ENCODE measurements around the gene TIMM22.

- TF ChIP-seq CTCF (conservative IDR thresholded peaks at IDR 0.05 in 1 of 2, IDR thresholded peaks at IDR 0.05 in 1 of 2; ENCODE audit: extremely low read depth in 1 of 2, insufficient read depth in 1 of 2, low read depth in 1 of 2, low read length in 2 of 2): no peak
- TF ChIP-seq EZH2 (IDR thresholded peaks at IDR 0.05; ENCODE audit: borderline replicate concordance, low read length): no peak
These were observed 20.6 kb upstream of the TIMM22 start for GRCh38 chr17:976312-976711.

Data from mammary epithelial cell (primary cell).